H9 (cell line): Measurements from ENCODE around the gene PTCH1. TPM values are rescaled to one million over a fixed set of nuclear protein-coding genes. Genes with fewer than 3 reads are reported as not detected.

Experiments used
- DNase-seq: peaks from one replicate; pipeline ENCODE4 v3.0.0-alpha.2; 2017
- H2AFZ ChIP-seq: one replicate; pipeline ENCODE4 v1.6.1; 2013; ENCODE audit warnings: mild to moderate bottlenecking, low read length, control low read depth, moderate library complexity
- H2AK5ac ChIP-seq: 2 replicates; pipeline ENCODE4 v1.6.1; 2013; ENCODE audit warnings: low read length, control low read depth, mixed read lengths; ENCODE audit not compliant: insufficient read length
- H2BK120ac ChIP-seq: one replicate; pipeline ENCODE4 v1.6.1; 2013; ENCODE audit warnings: low read depth, mild to moderate bottlenecking, low read length, control low read depth, inconsistent platforms; ENCODE audit not compliant: poor library complexity, severe bottlenecking
- H2BK12ac ChIP-seq: 2 replicates; pipeline ENCODE4 v1.6.1; 2013; ENCODE audit warnings: low read length, control low read depth, mixed read lengths, low read depth; ENCODE audit not compliant: insufficient read length
- H2BK15ac ChIP-seq: 2 replicates; pipeline ENCODE4 v1.6.1; 2013; ENCODE audit warnings: low read depth, low read length, control low read depth
- H2BK20ac ChIP-seq: one replicate; pipeline ENCODE4 v1.6.1; 2013; ENCODE audit warnings: low read depth, mild to moderate bottlenecking, low read length, control low read depth, inconsistent platforms; ENCODE audit not compliant: poor library complexity, severe bottlenecking
- H2BK5ac ChIP-seq: 2 replicates; pipeline ENCODE4 v1.6.1; 2013; ENCODE audit warnings: low read length, control low read depth, mixed read lengths; ENCODE audit not compliant: insufficient read length
- H3K14ac ChIP-seq: 2 replicates; pipeline ENCODE4 v1.6.1; 2013; ENCODE audit warnings: low read length, control low read depth; ENCODE audit not compliant: insufficient read depth
- H3K18ac ChIP-seq: 2 replicates; pipeline ENCODE4 v1.6.1; 2013; ENCODE audit warnings: low read depth, mild to moderate bottlenecking, mixed read lengths, low read length, control low read depth; ENCODE audit not compliant: insufficient read length
- H3K23ac ChIP-seq: 2 replicates; pipeline ENCODE4 v1.6.1; 2013; ENCODE audit warnings: low read length, control low read depth, mixed read lengths, low read depth; ENCODE audit not compliant: insufficient read length
- H3K23me2 ChIP-seq: 2 replicates; pipeline ENCODE4 v1.6.1; 2013; ENCODE audit warnings: low read depth, mild to moderate bottlenecking, mixed read lengths, low read length, control low read depth; ENCODE audit not compliant: insufficient read length, poor library complexity, severe bottlenecking
- H3K27ac ChIP-seq: 2 replicates; pipeline ENCODE4 v1.5.1; 2013; ENCODE audit warnings: low read length, control low read depth, mixed read lengths, low read depth; ENCODE audit not compliant: insufficient read length
- H3K27me3 ChIP-seq: 2 replicates; pipeline ENCODE4 v1.6.1; 2013; ENCODE audit warnings: low read length, control low read depth, inconsistent platforms; ENCODE audit not compliant: insufficient read depth
- H3K4ac ChIP-seq: 2 replicates; pipeline ENCODE4 v1.6.1; 2013; ENCODE audit warnings: low read depth, mild to moderate bottlenecking, control low read depth, inconsistent platforms, low read length, moderate library complexity
- H3K4me1 ChIP-seq: 2 replicates; pipeline ENCODE4 v1.6.1; 2013; ENCODE audit warnings: low read length, control low read depth, inconsistent platforms; ENCODE audit not compliant: insufficient read depth
- H3K4me2 ChIP-seq: 2 replicates; pipeline ENCODE4 v1.6.1; 2013; ENCODE audit warnings: low read length, control low read depth, mixed read lengths; ENCODE audit not compliant: insufficient read length, insufficient read depth
- H3K56ac ChIP-seq: 2 replicates; pipeline ENCODE4 v1.6.1; 2013; ENCODE audit warnings: low read depth, mild to moderate bottlenecking, mixed read lengths, low read length, control low read depth; ENCODE audit not compliant: insufficient read length
- H3K79me1 ChIP-seq: 2 replicates; pipeline ENCODE4 v1.6.1; 2013; ENCODE audit warnings: low read depth, mild to moderate bottlenecking, moderate library complexity, low read length, control low read depth, inconsistent platforms; ENCODE audit not compliant: insufficient read depth, poor library complexity, severe bottlenecking
- H3K79me2 ChIP-seq: 2 replicates; pipeline ENCODE4 v1.6.1; 2013; ENCODE audit warnings: low read length, control low read depth, inconsistent platforms; ENCODE audit not compliant: insufficient read depth
- H3K9ac ChIP-seq: 2 replicates; pipeline ENCODE4 v1.6.1; 2013; ENCODE audit warnings: low read length, control low read depth, mixed read lengths; ENCODE audit not compliant: insufficient read length; ENCODE audit errors: extremely low read depth
- H3K9me3 ChIP-seq: one replicate; pipeline ENCODE4 v1.6.1; 2013; ENCODE audit warnings: low read depth, low read length, inconsistent platforms; ENCODE audit not compliant: control insufficient read depth
- H3T11ph ChIP-seq: one replicate; pipeline ENCODE4 v1.6.1; 2013; ENCODE audit warnings: mild to moderate bottlenecking, low read length, control low read depth, inconsistent platforms
- H4K20me1 ChIP-seq: one replicate; pipeline ENCODE4 v1.6.1; 2013; ENCODE audit not compliant: control insufficient read depth, insufficient read length, insufficient read depth
- H4K5ac ChIP-seq: 2 replicates; pipeline ENCODE4 v1.6.1; 2013; ENCODE audit warnings: low read depth, mild to moderate bottlenecking, mixed read lengths, low read length, control low read depth; ENCODE audit not compliant: insufficient read length
- H4K8ac ChIP-seq: replicated peaks from 2 replicates; pipeline ENCODE4 v1.6.1; 2013; ENCODE audit warnings: low read length, control low read depth, mixed read lengths, low read depth; ENCODE audit not compliant: insufficient read length
- H4K91ac ChIP-seq: 2 replicates; pipeline ENCODE4 v1.6.1; 2013; ENCODE audit warnings: low read depth, mild to moderate bottlenecking, moderate library complexity, mixed read lengths, low read length, control low read depth; ENCODE audit not compliant: insufficient read length
- H3K27ac Mint-ChIP-seq, 3 experiments: 2 replicates in 2 of 3; 3 replicates in 1 of 3; pipeline ENCODE4 v1.8.0; 2020 to 2021; ENCODE audit warnings: mixed read lengths in 3 of 3, mild to moderate bottlenecking in 1 of 3, moderate library complexity in 1 of 3
- H3K27me3 Mint-ChIP-seq: 2 replicates; pipeline ENCODE4 v1.8.0; 2021; ENCODE audit warnings: low read depth, mild to moderate bottlenecking, moderate library complexity, mixed read lengths
- H3K36me3 Mint-ChIP-seq, 3 experiments: 2 replicates in 2 of 3; 3 replicates in 1 of 3; pipeline ENCODE4 v1.8.0; 2020 to 2021; ENCODE audit warnings: low read depth in 3 of 3, mixed read lengths in 3 of 3; ENCODE audit not compliant: insufficient read depth in 1 of 3
- H3K4me1 Mint-ChIP-seq, 2 experiments: 2 replicates each; pipeline ENCODE4 v1.8.0; 2020; ENCODE audit warnings: mixed read lengths in 2 of 2
- H3K4me3 Mint-ChIP-seq, 2 experiments: 2 replicates in 1 of 2; 3 replicates in 1 of 2; pipeline ENCODE4 v1.8.0; 2020 to 2021; ENCODE audit warnings: mild to moderate bottlenecking in 2 of 2, mixed read lengths in 2 of 2, moderate library complexity in 1 of 2
- H3K9me3 Mint-ChIP-seq, 2 experiments: 2 replicates in 1 of 2; 3 replicates in 1 of 2; pipeline ENCODE4 v1.8.0; 2020; ENCODE audit warnings: mild to moderate bottlenecking in 2 of 2, mixed read lengths in 2 of 2, moderate library complexity in 1 of 2
- CTCF ChIP-seq: fragments of 200-600 bp; sonication (generic); conservative IDR thresholded peaks from 3 replicates; pipeline ENCODE4 v1.8.0; 2021; ENCODE audit warnings: antibody characterized with exemption, mild to moderate bottlenecking
- WGBS: extraction: QIAGEN DNeasy Blood & Tissue Kit; methylation state at CpG from one replicate; pipeline ENCODE4 v1.1.7; 2013; ENCODE audit warnings: missing lambda C conversion rate, low lambda C conversion rate, mixed read lengths; ENCODE audit not compliant: insufficient read length; ENCODE audit errors: extremely low coverage; 5-methylcytosine and 5-hydroxymethylcytosine counted together
- total RNA-seq: library from RNA; stranded (reverse); gene quantifications from 2 replicates; pipeline ENCODE4 v1.2.1, GENCODE V29; 2021

Gene PTCH1
- total RNA-seq, 1 experiment from 2014 or later: 9.1 TPM

- TF ChIP-seq CTCF: no peak
- no CpG with 5 or more reads among the region's 11 CpGs for WGBS
Observed at GRCh38 chr9:95425910-95426551, 90.7 kb downstream of the PTCH1 start.

More at GRCh38 chr9:95425910-95426551, 90.7 kb downstream of the PTCH1 start:
- no peak overlapping the region for H3K27ac ChIP-seq
- H3K9ac ChIP-seq: peak overlapping the region; percentile 63
- no peak for DNase-seq
- Mint-ChIP-seq H3K9me3 (peaks cover 44 to 45% of the 10 kb centered on the region in 2 experiments), H3K27me3 (peaks cover 20% of the 10 kb centered on the region), H3K36me3 (peaks cover 28 to 44% (median 36%) of the 10 kb centered on the region in 3 experiments), H3K27ac (peak overlapping the region; percentile 87 to 94 (median 94); a peak in 6 of 7 replicates), H3K4me3 (peak overlapping the region; percentile 74 to 80), H3K4me1 (peaks cover 10% of the 10 kb centered on the region in 2 experiments)
- H2BK5ac ChIP-seq: no peak overlapping the region
- no peak overlapping the region for H2AK5ac ChIP-seq
- no peaks in the 10 kb centered on the region for H3K27me3 ChIP-seq
- H3K23me2 ChIP-seq: peaks cover 7% of the 10 kb centered on the region
- no peak overlapping the region for H4K8ac ChIP-seq
- no peak overlapping the region for H2BK15ac ChIP-seq
- no peak overlapping the region for H3K4ac ChIP-seq
- no peak overlapping the region for H3K56ac ChIP-seq
- no peak overlapping the region for H2BK20ac ChIP-seq
- no peak overlapping the region for H4K5ac ChIP-seq
- H3K18ac ChIP-seq: no peak overlapping the region
- no peak overlapping the region for H4K91ac ChIP-seq
- no peaks in the 10 kb centered on the region for H4K20me1 ChIP-seq
- H3K4me2 ChIP-seq: peak overlapping the region; percentile 50
- H3K79me1 ChIP-seq: no peaks in the 10 kb centered on the region
- no peaks in the 10 kb centered on the region for H3K79me2 ChIP-seq
- H3K9me3 ChIP-seq: no peaks in the 10 kb centered on the region
- peak overlapping the region; percentile 17; the same call in 1 of the 2 replicates for H3K14ac ChIP-seq
- no peak overlapping the region for H2BK120ac ChIP-seq
- no peak overlapping the region for H2BK12ac ChIP-seq
- no peak overlapping the region for H3K23ac ChIP-seq
- H3T11ph ChIP-seq: no peak overlapping the region
- peak overlapping the region; percentile 85 for H2AFZ ChIP-seq
- no peaks in the 10 kb centered on the region for H3K4me1 ChIP-seq
